HEK293 (cell line): ENCODE results near the gene ARHGAP25.

Experiments used
- CTCF ChIP-seq: fragments of 450-650 bp; formaldehyde crosslinking; IDR thresholded peaks from 2 replicates; pipeline ENCODE4 v1.5.1; 2016; ENCODE audit warnings: missing biosample characterization, missing genetic modification characterization
- REST ChIP-seq: fragments of 450-650 bp; formaldehyde crosslinking; IDR thresholded peaks from 2 replicates; pipeline ENCODE4 v1.5.1; 2016; ENCODE audit warnings: missing biosample characterization, missing genetic modification characterization
- ZBTB1 ChIP-seq: fragments of 450-650 bp; formaldehyde crosslinking; IDR thresholded peaks from 2 replicates; pipeline ENCODE4 v1.5.1; 2016; ENCODE audit warnings: missing biosample characterization, missing genetic modification characterization
- ZBTB17 ChIP-seq: fragments of 450-650 bp; formaldehyde crosslinking; IDR thresholded peaks from 2 replicates; pipeline ENCODE4 v1.5.1; 2016; ENCODE audit warnings: missing biosample characterization, missing genetic modification characterization
- ZBTB44 ChIP-seq: fragments of 450-650 bp; IDR thresholded peaks from 2 replicates; pipeline ENCODE4 v1.5.1; 2018; ENCODE audit warnings: missing biosample characterization, mild to moderate bottlenecking, missing genetic modification characterization
- ZBTB7A ChIP-seq: fragments of 450-650 bp; formaldehyde crosslinking; IDR thresholded peaks from 2 replicates; pipeline ENCODE4 v1.5.1; 2016; ENCODE audit warnings: low read depth, missing biosample characterization, missing genetic modification characterization
- ZNF274 ChIP-seq, 2 experiments: fragments of 200-500 bp in 1 of 2; fragments of 450-650 bp in 1 of 2; sonication (Bioruptor generic) in 1 of 2; formaldehyde crosslinking in 1 of 2; IDR thresholded peaks; 2 replicates each; pipeline versions ENCODE4 v1.5.1 to v1.6.1; 2014 to 2016; ENCODE audit warnings: borderline replicate concordance in 1 of 2, inconsistent platforms in 1 of 2, low read length in 1 of 2, missing biosample characterization in 1 of 2, missing genetic modification characterization in 1 of 2
- ZNF341 ChIP-seq: fragments of 450-650 bp; formaldehyde crosslinking; IDR thresholded peaks from 2 replicates; pipeline ENCODE4; 2016; ENCODE audit warnings: low read depth, missing biosample characterization, missing genetic modification characterization
- ZNF513 ChIP-seq: fragments of 450-650 bp; IDR thresholded peaks from 2 replicates; pipeline ENCODE4 v1.5.1; 2018; ENCODE audit warnings: missing biosample characterization, missing genetic modification characterization
- ZNF514 ChIP-seq: fragments of 450-650 bp; formaldehyde crosslinking; IDR thresholded peaks from 2 replicates; pipeline ENCODE4 v1.5.1; 2016; ENCODE audit warnings: missing biosample characterization, missing genetic modification characterization
- ZNF548 ChIP-seq: fragments of 450-650 bp; formaldehyde crosslinking; IDR thresholded peaks from 2 replicates; pipeline ENCODE4 v1.5.1; 2016; ENCODE audit warnings: missing biosample characterization, missing genetic modification characterization
- ZNF629 ChIP-seq: fragments of 450-650 bp; formaldehyde crosslinking; IDR thresholded peaks from 2 replicates; pipeline ENCODE4 v1.5.1; 2017; ENCODE audit warnings: missing biosample characterization, missing genetic modification characterization
- ZNF777 ChIP-seq: fragments of 450-650 bp; formaldehyde crosslinking; IDR thresholded peaks from 2 replicates; pipeline ENCODE4 v1.5.1; 2017; ENCODE audit warnings: missing biosample characterization, missing genetic modification characterization, borderline replicate concordance
- ZNF792 ChIP-seq: fragments of 450-650 bp; formaldehyde crosslinking; IDR thresholded peaks from 2 replicates; pipeline ENCODE4 v1.5.1; 2016; ENCODE audit warnings: missing biosample characterization, missing genetic modification characterization

GRCh38 chr2:68792751-68793150 is 58.1 kb downstream of the ARHGAP25 start:
- TF ChIP-seq ZBTB1 (tag by site-specific recombination) (no peak), CTCF (no peak), ZNF274 (IDR thresholded peaks at IDR 0.05; ENCODE audit: low read length) (no peak), ZNF274 (tag by site-specific recombination; IDR thresholded peaks at IDR 0.05; ENCODE audit: borderline replicate concordance) (no peak), ZNF777 (tag by site-specific recombination) (no peak), ZBTB44 (tag by site-specific recombination) (no peak), ZNF513 (tag by site-specific recombination) (no peak), ZNF341 (tag by site-specific recombination) (no peak), REST (tag by site-specific recombination) (no peak), ZNF548 (tag by site-specific recombination) (no peak), ZBTB7A (no peak), ZNF792 (tag by site-specific recombination) (no peak), ZNF629 (tag by site-specific recombination) (no peak), ZBTB17 (no peak), ZNF514 (tag by site-specific recombination) (no peak)
